GM18909 (cell line): ENCODE measurements around the gene GPR137B.

Source experiments
- ATAC-seq: cut with Tn5 transposase; IDR thresholded peaks from one replicate; pipeline ENCODE4 v1.9.1; 2021; ENCODE audit warnings: mild to moderate bottlenecking; ENCODE audit not compliant: unreplicated experiment, poor library complexity

Gene GPR137B

DNA sequence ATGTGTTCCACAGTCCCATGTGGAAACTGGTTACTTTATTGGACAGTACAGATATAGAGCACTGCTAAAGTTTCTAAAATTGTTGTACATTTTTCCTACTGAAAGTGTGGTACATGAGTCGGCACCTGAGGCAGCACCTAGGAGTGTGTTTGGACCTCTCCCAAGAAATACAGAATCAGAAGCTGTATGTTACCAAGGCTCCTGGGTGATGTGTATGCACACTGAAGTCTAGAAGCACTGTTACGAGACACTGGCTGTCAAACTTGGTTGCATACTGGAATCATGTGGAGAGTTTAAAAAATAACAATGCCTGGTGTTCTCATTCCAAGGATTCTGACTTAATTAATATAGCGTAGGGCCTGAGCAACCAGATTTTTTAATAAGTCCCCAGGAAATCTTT is 92.8 kb downstream of the GPR137B start:
- no peak for ATAC-seq

DNA sequence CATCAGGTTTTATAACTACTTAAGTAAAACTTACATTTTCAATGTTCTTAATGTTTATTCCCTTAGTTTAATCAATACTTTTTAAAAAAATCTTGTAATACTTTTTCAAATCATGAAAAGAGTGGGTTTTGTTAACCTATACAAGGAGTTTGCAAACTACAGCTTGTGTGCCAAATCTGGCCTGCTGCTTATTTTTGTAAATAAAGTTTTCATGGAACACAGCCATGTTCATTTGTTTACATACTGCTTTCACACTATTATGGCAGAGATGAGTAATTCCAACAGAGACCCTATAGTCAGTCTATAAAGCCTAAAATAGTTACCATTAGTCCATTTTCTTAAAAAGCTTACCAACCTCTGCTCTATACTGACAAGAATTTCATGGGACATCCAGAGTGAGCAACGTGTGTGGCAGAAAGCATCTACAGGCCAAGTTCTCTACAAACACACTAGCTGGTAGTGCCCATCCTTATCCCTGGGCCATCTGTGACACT is 96.8 kb downstream of the GPR137B start:
- no peak for ATAC-seq

DNA sequence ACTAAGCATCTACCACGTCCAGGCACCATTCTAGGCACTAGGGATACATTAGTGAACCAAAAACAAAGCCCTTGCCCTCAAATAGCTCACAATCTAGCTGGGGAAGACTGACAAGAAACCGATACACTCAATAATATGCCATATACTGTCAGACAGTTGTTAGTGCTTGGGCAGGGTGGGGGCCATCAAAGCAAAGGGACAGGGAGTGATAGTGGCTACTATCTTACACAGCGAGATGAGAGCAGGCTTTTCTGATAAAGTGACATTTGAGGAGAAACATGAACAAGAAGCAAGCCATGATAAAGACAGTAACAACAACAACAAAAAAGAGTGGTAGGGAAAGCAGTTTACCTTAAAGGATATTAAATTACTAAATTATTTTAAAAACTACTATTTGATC is 98.3 kb downstream of the GPR137B start:
- ATAC-seq = no peak

DNA sequence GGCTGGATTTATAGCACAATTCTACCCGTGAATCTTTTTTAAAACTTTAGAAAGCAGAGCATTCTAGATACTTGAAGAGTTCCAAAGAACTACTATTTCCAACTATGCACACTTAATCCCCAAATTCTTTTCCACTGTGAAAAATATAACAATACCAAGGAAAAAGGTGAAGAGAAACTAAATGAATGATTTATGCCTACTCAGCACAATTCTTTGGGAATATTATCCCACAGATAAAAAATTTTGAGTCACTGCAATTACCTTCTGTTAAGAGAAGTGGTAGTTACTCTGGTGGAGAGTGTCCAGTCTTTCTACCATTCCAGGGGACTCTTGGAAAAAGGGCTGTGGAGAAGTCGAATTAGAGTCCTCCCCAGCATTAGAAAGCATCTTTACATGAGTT is 100.2 kb downstream of the GPR137B start:
- ATAC-seq = no peak

DNA sequence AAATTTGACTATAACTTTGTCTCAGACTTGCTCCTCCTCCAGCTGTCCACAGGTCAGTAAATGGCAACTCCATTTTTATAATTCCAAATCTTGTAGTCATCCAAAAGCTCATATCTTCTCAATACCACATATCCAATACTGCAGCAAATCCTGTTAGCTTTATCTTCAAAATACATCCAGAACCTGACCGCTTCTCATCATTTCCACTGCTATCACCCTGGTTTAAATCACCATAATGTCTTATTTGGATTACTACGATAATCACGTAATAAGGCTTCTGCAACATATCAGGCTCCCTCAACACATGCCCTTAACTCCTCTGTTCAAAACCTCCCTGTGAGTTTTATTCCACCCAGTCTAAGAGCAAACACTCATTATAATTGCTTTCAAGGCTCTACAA is 104.9 kb downstream of the GPR137B start:
- no peak for ATAC-seq

DNA sequence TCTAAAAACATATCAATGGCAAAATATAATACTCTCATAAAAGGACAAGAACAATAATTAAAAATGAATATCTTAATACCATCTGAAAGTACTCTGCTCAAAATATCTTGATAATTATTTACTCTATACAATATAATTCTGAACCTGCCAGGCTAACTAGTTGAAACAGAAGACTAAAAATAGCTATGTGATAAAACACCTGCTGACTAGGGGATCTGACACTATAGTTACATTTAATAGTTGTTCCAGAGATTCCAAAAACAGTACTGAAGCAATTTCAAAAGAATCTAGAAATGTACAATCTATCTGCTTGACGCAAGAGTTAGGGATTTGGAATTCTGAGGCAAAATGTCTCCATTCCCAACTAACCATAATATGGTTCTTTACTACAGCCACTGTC is 109.2 kb downstream of the GPR137B start:
- no peak for ATAC-seq

DNA sequence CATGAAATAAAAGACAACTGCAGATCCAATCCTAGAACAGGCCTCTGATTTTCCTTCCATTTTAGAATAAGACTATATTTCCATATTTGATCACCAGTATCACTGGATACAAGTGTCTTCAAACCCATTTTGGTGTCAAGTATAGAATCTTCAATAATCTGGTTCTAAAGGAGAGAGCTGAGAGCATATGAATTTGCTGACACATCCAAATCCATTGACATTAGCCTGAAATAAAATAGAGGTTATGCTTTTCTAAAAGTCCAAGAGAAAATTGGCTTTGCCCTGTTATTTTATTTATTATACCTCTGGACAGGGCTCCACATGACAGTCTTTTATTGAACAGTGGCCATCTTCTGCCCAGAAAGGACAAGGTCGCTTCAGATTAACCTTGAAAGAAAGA is 110.8 kb downstream of the GPR137B start:
- no peak for ATAC-seq

DNA sequence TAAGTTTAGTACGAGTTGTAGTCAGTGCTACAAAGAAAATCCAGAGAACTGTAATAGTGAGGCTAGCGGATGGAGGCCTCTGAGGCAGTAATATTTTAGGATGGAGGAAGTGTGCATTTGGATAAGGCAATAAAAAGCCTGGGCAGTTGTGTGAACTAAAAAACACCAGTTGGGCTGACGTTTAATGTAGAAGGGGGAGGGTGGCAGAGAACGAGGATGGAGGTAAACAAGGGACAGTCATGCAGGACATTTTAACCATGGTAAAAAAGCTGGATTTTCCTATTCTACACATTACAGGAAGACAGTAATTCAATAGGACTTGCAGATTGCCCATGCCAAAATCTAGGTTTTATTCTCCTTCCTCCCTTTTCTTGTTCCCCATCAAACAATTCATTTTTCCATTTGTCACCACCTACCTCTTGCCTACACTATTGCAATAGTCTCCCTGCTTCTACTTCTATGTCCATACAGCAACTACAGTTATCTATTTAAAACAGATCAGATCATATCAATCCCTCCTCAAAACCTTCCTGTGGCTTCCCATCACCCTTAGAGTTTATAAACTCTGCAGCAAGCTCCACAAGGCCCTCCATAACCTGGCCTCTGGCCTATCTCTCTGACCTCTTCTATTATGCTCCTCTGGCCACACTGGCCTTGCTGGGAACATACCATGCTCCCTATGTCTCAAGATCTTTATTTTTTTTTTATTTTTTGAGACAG is 111.7 kb downstream of the GPR137B start:
- no peak for ATAC-seq

DNA sequence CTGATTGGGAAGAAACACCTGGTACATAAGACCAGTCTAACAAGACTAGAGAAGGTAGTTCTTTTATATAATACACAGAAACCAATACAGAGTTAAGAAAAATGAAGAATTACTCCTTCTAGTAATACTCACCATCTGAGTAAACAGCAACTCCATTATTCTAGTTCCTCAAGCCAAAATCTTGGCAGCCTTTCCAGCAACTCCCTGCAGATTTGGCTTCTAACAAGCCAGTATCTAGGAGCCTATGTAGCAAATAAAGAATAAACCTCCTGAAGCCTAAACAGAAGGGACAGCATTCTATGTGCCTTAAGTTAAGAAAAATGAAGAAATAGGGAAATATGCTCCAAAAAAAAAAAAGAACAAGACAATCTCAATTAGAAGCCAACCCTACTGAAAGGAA is 114.9 kb downstream of the GPR137B start:
- no peak for ATAC-seq

DNA sequence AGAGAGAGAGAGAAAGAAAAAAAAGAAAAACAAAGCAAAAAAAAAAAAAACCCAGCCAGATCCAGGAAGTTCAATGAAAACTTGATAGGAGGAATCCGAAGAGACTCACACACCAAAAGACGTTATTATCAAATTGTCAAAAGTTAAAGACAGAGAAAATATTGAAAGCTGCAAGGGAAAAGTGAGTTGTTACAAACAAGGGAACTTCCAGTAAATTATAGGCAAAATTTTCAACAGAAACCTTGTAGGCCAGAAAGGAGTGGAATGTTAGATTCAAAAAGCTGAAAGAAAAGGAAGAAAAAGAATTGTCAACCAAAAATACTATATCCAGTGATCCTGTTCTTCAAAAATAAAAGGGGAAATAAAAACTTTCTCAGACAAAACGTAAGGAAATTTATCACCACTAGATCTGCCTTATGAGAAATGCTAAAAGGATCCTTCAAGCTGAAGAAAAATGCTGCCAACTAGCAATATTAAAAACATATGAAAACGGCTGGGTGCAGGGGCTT is 115.8 kb downstream of the GPR137B start:
- no peak for ATAC-seq
